Heart left ventricle (tissue), 16 donors: ENCODE data around the gene STRN4. TPM values are rescaled to one million over a fixed set of nuclear protein-coding genes. Genes with fewer than 3 reads are reported as not detected.

Experiments
- ATAC-seq, 4 donors: fragments of 200-7000 bp; cut with Tn5 transposase; one replicate each; pipeline ENCODE4 v1.9.1; 2020 to 2022; ENCODE audit warnings: moderate library complexity in 4 of 4, mild to moderate bottlenecking in 3 of 4, moderate number of reproducible peaks in 1 of 4
- DNase-seq, 5 donors: peaks; one replicate each; pipeline ENCODE4 v3.0.0-alpha.2; 2020
- H3K27ac ChIP-seq, 12 donors: fragments of 200-600 bp; sonication (generic) in 4 of 12; one replicate each; pipeline versions ENCODE4 v1.5.0 to v1.8.0; 2016 to 2022; ENCODE audit warnings: mild to moderate bottlenecking in 2 of 12
- H3K27me3 ChIP-seq, 9 donors: fragments of 200-600 bp; sonication (generic) in 2 of 9; one replicate each; pipeline versions ENCODE4 v1.5.1 to v1.8.0; 2016 to 2022; ENCODE audit warnings: mild to moderate bottlenecking in 3 of 9
- H3K36me3 ChIP-seq, 9 donors: fragments of 200-600 bp; sonication (generic) in 2 of 9; one replicate each; pipeline versions ENCODE4 v1.5.0 to v1.8.0; 2018 to 2022; ENCODE audit warnings: mild to moderate bottlenecking in 2 of 9
- H3K4me1 ChIP-seq, 12 donors: fragments of 200-600 bp; sonication (generic) in 4 of 12; one replicate each; pipeline versions ENCODE4 v1.5.0 to v1.8.0; 2016 to 2022; ENCODE audit warnings: mild to moderate bottlenecking in 3 of 12
- H3K4me3 ChIP-seq, 12 donors: fragments of 200-600 bp; sonication (generic) in 4 of 12; one replicate each; pipeline versions ENCODE4 v1.5.0 to v1.8.0; 2017 to 2022; ENCODE audit warnings: mild to moderate bottlenecking in 9 of 12, moderate library complexity in 4 of 12
- H3K9me3 ChIP-seq, 12 donors: fragments of 200-600 bp; sonication (generic) in 4 of 12; one replicate each; pipeline versions ENCODE4 v1.5.0 to v1.8.0; 2016 to 2022; ENCODE audit warnings: mild to moderate bottlenecking in 1 of 12
- CTCF ChIP-seq, 12 donors: fragments of 200-600 bp; sonication (generic) in 4 of 12; IDR thresholded peaks; one replicate each; pipeline versions ENCODE4 v1.5.0 to v1.8.0; 2018 to 2022; ENCODE audit warnings: antibody characterized with exemption in 12 of 12, mild to moderate bottlenecking in 5 of 12
- POLR2A ChIP-seq, 2 donors: fragments of 450-650 bp; IDR thresholded peaks; one replicate each; pipeline ENCODE4 v1.6.1; 2017; ENCODE audit warnings: antibody characterized with exemption in 2 of 2, mild to moderate bottlenecking in 2 of 2, moderate library complexity in 2 of 2
- WGBS, 4 donors: extraction: QIAGEN DNeasy Blood & Tissue Kit in 2 of 4; methylation state at CpG; one replicate each; pipeline versions ENCODE4 v1.1.5 to v1.1.7; 2013 to 2018; 5-methylcytosine and 5-hydroxymethylcytosine counted together
- intact Hi-C, 10 donors: fragments of 100-400 bp; cut with DNase I; formaldehyde crosslinking; loops; one replicate each; pipeline versions ENCODE4 v1.11.1 to v1.14.2; 2022
- long read RNA-seq, 3 donors: library from polyadenylated mRNA; unstranded; transcript quantifications; one replicate each; pipeline ENCODE4 v2.0.0, GENCODE V29; 2020 to 2021
- polyA plus RNA-seq, 2 donors: library from polyadenylated mRNA; stranded (reverse); fragments of 200-250 nt; gene quantifications; one replicate each; pipeline ENCODE4 v1.2.3, GENCODE V29; 2013
- total RNA-seq, 9 donors: library from RNA; depleted of rRNA in 2 of 9; stranded (reverse); fragments of >200 nt in 2 of 9; fragmentation: NEBNext Ultra II Directional in 3 of 9; extraction: Animal tissue kit (Norgen Biotek cat#: 25700) in 3 of 9; gene quantifications; one replicate each; pipeline versions ENCODE4 v1.1.0 to v1.2.4, GENCODE V29; 2016 to 2023
- donor health status: ischemic (EF 13 %, LVEDD 7.1; RV severe dilation, severe dysfunction).
- donor health status: healthy with polysubstance abuse.
- donor health status: DM: no; HTN: yes; CAD: no.
- donor health status: DM: no; HTN: no; CAD: no.
- donor health status: ischemic (EF 25% LVEDD 6.9; RV normal size, moderate dysfunction).
- donor health status: ischemic (EF 25% LVEDD 5.7; RV mildly dilated, moderate dysfunction).
- donor health status: healthy.
- donor health status: DM: yes; HTN: yes; CAD: no.
- donor health status: ischemic (EF 35%, LVEDD 5.7; RV mildly dilated, moderate dysfunction).
- donor health status: nonischemic (EF 11% LVEDD 7.7; RV severe dilation, severe dysfunction).
- donor health status: DM: yes; HTN: yes; CAD: no.
- donor health status: PGD.
- donor health status: ischemic (EF 29% LVEDD 5.4; RV normal size, mild dysfunction).
- donor health status: nonischemic (EF 23%, LVEDD 6.1; RV moderate dilation, normal function).

The STRN4 gene
- total RNA-seq = 10 to 100 TPM; 41.0 to 93.6 (median 53.7) TPM
- polyA plus RNA-seq = 10 to 100 TPM; 42.2 to 89.6 TPM
- long read RNA-seq, donor 1, transcript STRN4-202 (18 exons, 3,628 nt) = major isoform, 39 of 72 reads
- long read RNA-seq, donor 1, transcript STRN4-201 (18 exons, 3,210 nt) = minor isoform, 15 of 72 reads
- long read RNA-seq, donor 1, partial matches to known transcripts = 9 of 72 reads
- long read RNA-seq, donor 1, other reads (novel, unspliced or antisense) = 7 of 72 reads
- long read RNA-seq, donor 2, transcript STRN4-202 (18 exons, 3,628 nt) = major isoform, 9 of 58 reads
- long read RNA-seq, donor 2, partial matches to known transcripts = 38 of 58 reads
- long read RNA-seq, donor 2, other reads (novel, unspliced or antisense) = 6 of 58 reads
- long read RNA-seq, donor 3, transcript STRN4-202 (18 exons, 3,628 nt) = major isoform, 25 of 66 reads
- long read RNA-seq, donor 3, transcript STRN4-222 (1 exons, 2,240 nt) = minor isoform, 8 of 66 reads
- long read RNA-seq, donor 3, transcript STRN4-201 (18 exons, 3,210 nt) = minor isoform, 6 of 66 reads
- long read RNA-seq, donor 3, partial matches to known transcripts = 19 of 66 reads
- long read RNA-seq, donor 3, other reads (novel, unspliced or antisense) = 8 of 66 reads

- 1 to 7% (median 2%) methylated on average over 13 to 74 of the region's 74 CpGs for WGBS, 4 donors
- peak; percentile 44 to 83 (median 65) for ATAC-seq
Measured at GRCh38 chr19:46746281-46747057, at the start of gene STRN4. Gene STRN4, minus strand, starts transcription at chr19:46746450. Its CDS starts 20 bp downstream, at chr19:46746430.

GRCh38 chr19:46791944-46792343 lies 45.7 kb upstream of the STRN4 start:
- Histone ChIP-seq H3K36me3 (no peaks in the 10 kb centered on the region), H3K9me3 (no peaks in the 10 kb centered on the region), H3K4me3 (no peak overlapping the region), H3K27ac (no peak overlapping the region), H3K4me1 (peaks cover 0 to 22% (median 10%) of the 10 kb centered on the region in 12 donors), H3K27me3 (peaks cover 0 to 11% (median 0%) of the 10 kb centered on the region in 9 donors)
- ATAC-seq (no peak), DNase-seq (no peak)
- WGBS, 4 donors = 40 to 68% (median 57%) methylated on average over 5 of the region's 5 CpGs
- TF ChIP-seq CTCF (IDR thresholded peaks at IDR 0.05) (no peak), POLR2A (IDR thresholded peaks at IDR 0.05) (no peak)
- intact Hi-C loops = no loop called here

More at GRCh38 chr19:46746281-46747057, at the start of gene STRN4:
- Histone ChIP-seq H3K27ac (peak within 1 kb of the TSS; percentile 83 to 97 (median 90)), H3K27me3 (no peaks in the 10 kb centered on the region), H3K4me1 (peaks cover 0 to 48% (median 28%) of the 10 kb centered on the region in 12 donors), H3K9me3 (no peaks in the 10 kb centered on the region), H3K4me3 (peak within 1 kb of the TSS; percentile 82 to 100 (median 96)), H3K36me3 (peaks cover 0 to 28% (median 13%) of the 10 kb centered on the region in 9 donors)
- TF ChIP-seq POLR2A (IDR thresholded peaks at IDR 0.05) (no peak), CTCF (IDR thresholded peaks at IDR 0.05) (no peak)
- peak in 3 of 5 donors; percentile 61 to 71 (median 67) for DNase-seq
- intact Hi-C loops = loop anchor here in 4 of 10 donors (5.0 to 10.0 kb wide), 4 partner anchors 34 to 248 kb away; no protein-coding TSS in a partner anchor

- no peak for DNase-seq
- Histone ChIP-seq H3K4me1 (peaks cover 0 to 44% (median 25%) of the 10 kb centered on the region in 12 donors), H3K36me3 (no peaks in the 10 kb centered on the region), H3K27ac (no peak overlapping the region), H3K9me3 (no peaks in the 10 kb centered on the region), H3K4me3 (no peak overlapping the region), H3K27me3 (peaks cover 0 to 11% (median 0%) of the 10 kb centered on the region in 9 donors)
- TF ChIP-seq CTCF (IDR thresholded peaks at IDR 0.05) = no peak
- no peak for TF ChIP-seq POLR2A (IDR thresholded peaks at IDR 0.05)
- 89 to 93% (median 92%) methylated on average over 8 of the region's 8 CpGs for WGBS, 4 donors
- ATAC-seq = no peak
- intact Hi-C loops = loop anchor here in 2 of 10 donors (2.0 to 10.0 kb wide), 3 partner anchors 33 to 45 kb away; no protein-coding TSS in a partner anchor
Measured at GRCh38 chr19:46789371-46789770, 43.1 kb upstream of the STRN4 start.
